GM18499 (cell line): ENCODE results near the gene VPREB3.

Experiments
- ATAC-seq: cut with Tn5 transposase; IDR thresholded peaks from one replicate; pipeline ENCODE4 v1.9.1; 2021; ENCODE audit warnings: moderate number of reproducible peaks; ENCODE audit not compliant: insufficient read depth, unreplicated experiment

Gene VPREB3

GRCh38 chr22:23767673-23768548 is 13.7 kb upstream of the VPREB3 start, which contains the start of gene CHCHD10:
Gene CHCHD10 (minus strand): TSS chr22:23767972. CDS start chr22:23767874, 98 bp downstream.
- no peak for ATAC-seq

DNA sequence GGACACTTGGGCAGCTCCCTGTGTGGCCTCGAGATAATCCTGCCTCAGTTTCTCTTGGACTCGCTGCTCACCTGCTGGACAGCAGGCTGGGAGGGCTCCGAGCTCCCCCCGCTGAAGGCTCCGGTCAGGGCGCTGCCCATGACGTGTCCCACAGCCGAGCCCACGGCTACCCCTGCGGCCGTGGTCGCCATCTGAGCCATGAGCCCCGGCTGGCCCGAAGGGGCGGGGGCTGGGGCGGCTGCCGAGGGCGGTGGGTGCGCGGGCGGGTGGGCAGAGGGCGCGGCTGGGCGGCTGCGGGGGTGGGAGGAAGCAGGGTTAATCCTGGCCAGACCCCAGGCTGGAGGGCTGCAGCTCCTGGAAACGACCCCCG is 13.1 kb upstream of the VPREB3 start:
- no peak for ATAC-seq

GRCh38 chr22:23764899-23765881 is 11.0 kb upstream of the VPREB3 start:
- ATAC-seq = no peak

- ATAC-seq = no peak
Observed at GRCh38 chr22:23763954-23764353, 9.7 kb upstream of the VPREB3 start.

GRCh38 chr22:23763579-23763945 is 9.3 kb upstream of the VPREB3 start:
- ATAC-seq = no peak

DNA sequence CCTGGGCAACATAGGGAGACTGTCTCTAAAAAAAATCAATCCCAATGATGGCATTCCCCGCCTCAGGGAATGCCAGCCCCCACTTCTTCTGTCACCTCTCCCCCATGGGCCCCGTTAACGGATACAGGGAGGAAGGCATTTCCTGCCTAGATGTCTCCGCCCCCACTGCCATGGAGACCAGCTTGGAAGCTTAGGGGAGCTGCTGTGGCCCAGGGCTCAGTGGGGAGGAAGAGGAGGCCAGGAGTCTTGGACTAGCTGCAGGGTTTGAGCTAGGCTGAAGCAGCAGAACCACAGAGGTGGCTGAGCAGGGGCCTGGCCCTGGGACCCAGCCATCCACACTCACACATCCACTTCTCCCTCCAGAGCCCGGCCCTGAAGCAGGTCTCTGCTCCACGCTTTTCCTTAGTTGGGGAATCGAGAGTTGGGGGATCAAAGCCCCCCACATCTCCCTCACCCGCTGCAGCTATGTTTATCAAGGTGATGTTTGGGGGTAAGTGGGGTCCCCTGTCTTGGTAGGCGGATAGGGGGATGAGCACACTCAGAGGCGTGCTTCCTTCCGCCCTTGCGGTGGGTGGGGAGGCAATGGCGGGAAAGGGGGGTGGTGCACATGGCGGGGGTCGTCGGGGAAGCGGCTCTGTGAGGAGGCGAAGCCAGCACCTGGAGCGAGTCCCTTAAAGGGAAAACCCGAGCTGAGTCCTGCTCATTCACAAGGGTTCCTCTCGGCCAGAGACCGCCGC is 8.8 kb upstream of the VPREB3 start, which contains the start of gene C22orf15:
Gene C22orf15 (plus strand): TSS at position 149 of the 737 bp plus-strand sequence. CDS start 317 bp downstream, at position 466.
- ATAC-seq = no peak

DNA sequence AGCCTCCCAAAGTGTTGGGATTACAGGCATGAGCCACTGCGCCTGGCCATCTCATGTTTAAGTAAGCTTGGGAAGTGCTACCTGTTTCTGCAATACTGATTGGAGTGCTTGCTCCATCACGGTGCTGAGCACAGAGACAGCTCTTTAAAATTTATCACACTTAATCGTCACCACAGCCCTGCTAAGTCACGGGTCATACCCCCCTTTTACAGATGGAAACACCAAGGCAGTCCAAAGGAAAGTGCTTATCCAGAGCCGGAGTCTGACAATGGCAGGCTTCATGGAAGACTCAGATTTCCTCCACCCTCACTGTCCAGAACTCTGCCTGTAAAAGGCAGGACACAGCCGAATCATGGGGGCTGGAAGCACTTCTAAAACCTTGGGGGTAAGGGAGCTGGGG is 5.8 kb upstream of the VPREB3 start:
- no peak for ATAC-seq

DNA sequence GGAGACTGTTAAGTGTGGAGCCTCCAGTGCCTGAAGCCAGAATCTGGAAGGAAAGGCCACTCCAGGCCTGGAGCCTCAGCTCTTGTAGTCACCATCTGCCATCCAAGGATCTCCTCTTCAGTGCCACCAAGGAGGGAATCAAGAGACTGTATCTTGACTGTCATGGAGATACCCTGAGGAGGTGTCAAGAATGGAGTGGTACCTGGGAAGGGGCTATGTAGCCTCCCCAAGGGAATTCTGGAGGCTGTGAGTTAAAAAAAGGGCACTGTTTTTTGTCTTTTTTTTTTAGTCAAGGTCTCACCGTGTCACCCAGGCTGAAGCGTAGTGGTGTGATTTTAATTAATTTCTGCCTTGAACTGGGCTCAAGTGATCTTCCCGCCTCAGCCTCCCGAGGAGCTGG is 5.3 kb upstream of the VPREB3 start:
- no peak for ATAC-seq

- ATAC-seq = no peak
Observed at GRCh38 chr22:23756891-23757290, 2.7 kb upstream of the VPREB3 start.

DNA sequence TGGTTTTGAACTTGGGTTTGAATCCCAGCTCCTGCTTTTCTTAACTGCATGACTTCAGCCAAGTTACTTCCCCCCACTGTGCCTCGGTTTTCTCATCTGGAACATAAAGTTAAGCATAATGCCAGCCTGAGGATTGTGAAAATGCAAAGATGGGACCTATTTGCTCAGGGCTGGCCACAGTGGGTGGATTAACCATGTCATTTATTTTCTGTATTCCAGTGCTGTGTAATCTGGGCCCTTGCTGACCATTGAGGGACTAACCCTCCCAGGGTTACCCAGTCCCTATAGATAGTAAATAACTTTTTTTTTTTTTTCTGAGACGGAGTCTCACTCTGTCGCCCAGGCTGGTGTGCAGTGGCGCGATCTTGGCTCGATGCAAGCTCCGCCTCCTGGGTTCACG is 1.5 kb upstream of the VPREB3 start:
- ATAC-seq = no peak

DNA sequence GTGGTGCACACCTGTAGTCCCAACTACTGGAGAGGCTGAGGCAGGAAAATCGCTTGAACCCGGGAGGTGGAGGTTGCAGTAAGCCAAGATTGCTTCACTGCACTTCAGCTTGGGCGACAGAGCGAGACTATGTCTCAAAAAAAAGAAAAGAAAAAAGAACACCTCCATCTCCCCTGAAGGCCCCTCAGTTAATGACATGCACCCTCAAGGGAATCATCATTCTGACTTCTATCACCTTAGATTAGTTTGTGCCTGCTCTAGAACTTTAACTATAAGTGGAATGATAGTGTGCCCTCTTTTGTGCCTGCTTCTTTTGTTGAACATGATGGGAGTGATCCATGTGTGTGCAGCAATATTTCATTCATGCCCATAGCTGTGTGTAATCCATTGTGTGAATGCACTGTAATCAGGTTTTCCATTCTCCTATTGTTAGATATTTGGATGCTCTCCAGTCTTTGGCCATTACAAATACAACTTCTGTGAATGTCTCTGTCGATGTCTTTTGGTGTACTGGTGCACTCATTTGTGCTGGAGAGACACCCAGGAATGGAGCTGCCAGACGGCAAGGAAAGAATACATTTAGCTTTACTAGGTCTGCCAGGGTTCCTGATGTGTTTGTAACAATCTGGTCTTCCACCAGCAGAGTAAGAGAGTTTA is 883 bp upstream of the VPREB3 start:
- ATAC-seq = no peak

- ATAC-seq = no peak
Observed at GRCh38 chr22:23753385-23753784, 840 bp downstream of the VPREB3 start.

DNA sequence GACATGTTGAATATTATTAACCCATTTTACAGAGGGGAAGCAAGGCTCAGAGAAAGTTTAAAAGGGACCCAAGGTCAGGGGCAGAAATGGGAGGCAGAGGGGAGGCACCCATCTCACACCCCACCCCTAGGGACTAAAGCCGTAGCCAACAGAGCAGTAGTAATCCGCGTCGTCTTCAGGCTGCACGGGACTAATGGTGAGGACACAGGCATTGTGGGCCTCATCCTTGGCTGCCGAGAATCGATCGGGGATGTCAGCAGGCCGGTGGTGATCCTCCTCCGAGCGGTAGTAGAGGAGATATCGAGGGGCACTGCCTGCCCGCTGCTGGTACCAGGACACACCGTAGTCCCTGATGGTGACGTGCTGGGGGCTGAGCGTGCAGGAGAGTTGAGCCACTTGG is 1.5 kb downstream of the VPREB3 start:
- ATAC-seq = no peak

GRCh38 chr22:23752090-23752691 is 2.0 kb downstream of the VPREB3 start:
- ATAC-seq = no peak

- no peak for ATAC-seq
Observed at GRCh38 chr22:23751441-23751996, 2.7 kb downstream of the VPREB3 start.

GRCh38 chr22:23750714-23751440 is 3.3 kb downstream of the VPREB3 start, which contains the start of gene ZNF70:
Gene ZNF70 (minus strand): TSS chr22:23751112. CDS start chr22:23745140, 5,972 bp downstream.
- ATAC-seq = no peak

GRCh38 chr22:23750367-23750713 is 3.9 kb downstream of the VPREB3 start:
- no peak for ATAC-seq

DNA sequence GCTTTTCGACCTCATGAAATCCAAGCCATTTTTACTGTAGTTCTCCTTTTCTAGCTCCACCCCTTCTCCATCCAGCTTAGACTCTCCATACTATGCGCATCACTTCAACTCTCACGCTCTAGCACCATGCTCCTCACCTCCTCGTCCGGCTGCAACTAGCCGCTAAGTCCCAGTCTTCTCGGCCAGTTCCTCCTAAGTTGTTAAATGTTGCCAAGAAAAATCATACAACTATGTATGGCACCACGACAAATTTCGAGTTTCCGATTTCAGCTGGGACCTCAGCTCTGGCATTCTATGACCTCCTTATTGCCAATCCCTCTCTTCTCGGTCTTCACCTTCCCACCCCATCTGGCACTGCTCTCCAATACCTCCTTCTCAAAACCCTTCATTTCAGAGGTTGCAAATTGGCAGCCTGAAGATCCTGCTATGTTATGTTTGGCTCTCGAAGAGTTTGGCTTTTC is 4.4 kb downstream of the VPREB3 start:
- no peak for ATAC-seq
